Measurements from ENCODE around the gene CLDN15.
"Not testable (repeated sequence)": the region's sequence is repeated elsewhere in the genome, so short reads cannot be mapped to it uniquely, and the experiment has no call there.

CLDN15 gene

GRCh38 chr7:101218236-101219125 is 19.1 kb downstream of the CLDN15 start:
- no peak for DNase-seq

- DNase-seq = peak; percentile 95
Observed at GRCh38 chr7:101217388-101218235, 20.0 kb downstream of the CLDN15 start, which contains the start of the genes PLOD3 and ZNHIT1. Gene PLOD3, minus strand, starts transcription at chr7:101217581. Its CDS starts 307 bp downstream, at chr7:101217274. Gene ZNHIT1, plus strand, starts transcription at chr7:101218165. Its CDS starts 31 bp downstream, at chr7:101218196.

- no peak for DNase-seq
Observed at GRCh38 chr7:101216860-101217387, 20.7 kb downstream of the CLDN15 start.

GRCh38 chr7:101216001-101216859 is 21.4 kb downstream of the CLDN15 start:
- no peak for DNase-seq

GRCh38 chr7:101212014-101212413 is 25.6 kb downstream of the CLDN15 start:
- DNase-seq = no peak

GRCh38 chr7:101211501-101211900 is 26.1 kb downstream of the CLDN15 start:
- no peak for DNase-seq

- DNase-seq = no peak
Observed at GRCh38 chr7:101210143-101210542, 27.5 kb downstream of the CLDN15 start.

- no peak for DNase-seq
Observed at GRCh38 chr7:101208794-101209193, 28.8 kb downstream of the CLDN15 start.

- DNase-seq = no peak
Observed at GRCh38 chr7:101207459-101207858, 30.1 kb downstream of the CLDN15 start.

- DNase-seq = no peak
Observed at GRCh38 chr7:101206665-101207042, 30.9 kb downstream of the CLDN15 start.

GRCh38 chr7:101205901-101206664 is 31.5 kb downstream of the CLDN15 start:
- DNase-seq = no peak

GRCh38 chr7:101203740-101204738 is 33.6 kb downstream of the CLDN15 start:
- DNase-seq = not testable (repeated sequence)

GRCh38 chr7:101202603-101202918 is 35.0 kb downstream of the CLDN15 start:
- no peak for DNase-seq

GRCh38 chr7:101201695-101202602 is 35.7 kb downstream of the CLDN15 start:
- no peak for DNase-seq

- DNase-seq = no peak
Observed at GRCh38 chr7:101200862-101201599, 36.6 kb downstream of the CLDN15 start, which contains the start of gene MOGAT3. Gene MOGAT3, minus strand, starts transcription at chr7:101201036. Its CDS starts 182 bp downstream, at chr7:101200854.

- no peak for DNase-seq
Observed at GRCh38 chr7:101200504-101200861, 37.1 kb downstream of the CLDN15 start.

GRCh38 chr7:101199522-101199921 is 38.1 kb downstream of the CLDN15 start:
- DNase-seq = not testable (repeated sequence)

- no peak for DNase-seq
Observed at GRCh38 chr7:101198476-101198875, 39.1 kb downstream of the CLDN15 start.
